H7 (cell line): Measurements from ENCODE around the gene MID1. TPM values are rescaled to one million over a fixed set of nuclear protein-coding genes. Genes with fewer than 3 reads are reported as not detected.

Experiments
- DNase-seq: peaks from one replicate; pipeline ENCODE4 v3.0.0; 2012
- H3K27me3 ChIP-seq: 2 replicates; pipeline ENCODE4 v1.6.0; 2011; ENCODE audit warnings: mild to moderate bottlenecking, low read length; ENCODE audit not compliant: control insufficient read depth, insufficient read depth
- H3K36me3 ChIP-seq: replicated peaks from 2 replicates; pipeline ENCODE4 v1.5.1; 2011; ENCODE audit warnings: low read length; ENCODE audit not compliant: control insufficient read depth, insufficient read depth
- H3K4me3 ChIP-seq: 2 replicates; pipeline ENCODE4 v1.5.1; 2011; ENCODE audit warnings: low read depth, mild to moderate bottlenecking, control low read depth, low read length, moderate library complexity; ENCODE audit not compliant: insufficient read depth
- total RNA-seq: library from RNA; depleted of rRNA; stranded (reverse); fragments of >200 nt; shearing (Covaris generic); gene quantifications from 2 replicates; pipeline ENCODE4 v1.2.3, GENCODE V29; 2014

The MID1 gene
- total RNA-seq, 1 experiment from 2014 or later: 55.1 TPM

DNA sequence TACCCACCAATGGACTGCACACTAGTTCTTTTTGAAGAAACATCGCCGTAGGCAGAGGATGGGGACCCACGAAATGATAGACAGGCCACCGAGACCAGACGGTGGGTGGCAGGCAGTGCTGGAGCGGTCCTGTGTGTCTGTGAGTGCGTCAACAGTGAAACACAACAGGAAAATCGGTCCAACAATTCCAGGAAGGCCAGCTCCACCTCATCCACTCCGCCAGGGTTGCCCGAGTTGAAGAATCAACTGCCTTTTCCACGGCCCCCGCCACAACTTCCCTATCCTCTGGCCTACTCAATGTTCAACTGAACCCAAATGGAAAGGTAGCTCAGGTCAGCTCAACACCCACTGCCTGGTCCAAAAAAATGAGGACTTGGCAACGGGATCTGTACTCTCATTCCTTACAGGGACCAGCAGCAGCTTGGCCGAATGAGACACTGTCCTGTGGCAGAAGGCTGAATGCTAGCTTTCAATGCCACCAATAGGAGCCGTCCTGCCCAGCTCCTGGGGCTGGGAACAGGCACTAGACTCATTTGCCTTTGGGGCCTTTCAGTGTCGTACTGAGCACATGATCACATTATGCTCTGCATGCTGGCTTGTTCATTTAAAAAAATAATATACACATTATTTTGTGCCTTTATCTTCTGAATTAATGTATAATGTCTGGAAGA, 43.5 kb downstream of the MID1 start:
- Histone ChIP-seq H3K27me3 (no peaks in the 10 kb centered on the region), H3K4me3 (no peak overlapping the region), H3K36me3 (no peaks in the 10 kb centered on the region)
- DNase-seq: no peak

DNA sequence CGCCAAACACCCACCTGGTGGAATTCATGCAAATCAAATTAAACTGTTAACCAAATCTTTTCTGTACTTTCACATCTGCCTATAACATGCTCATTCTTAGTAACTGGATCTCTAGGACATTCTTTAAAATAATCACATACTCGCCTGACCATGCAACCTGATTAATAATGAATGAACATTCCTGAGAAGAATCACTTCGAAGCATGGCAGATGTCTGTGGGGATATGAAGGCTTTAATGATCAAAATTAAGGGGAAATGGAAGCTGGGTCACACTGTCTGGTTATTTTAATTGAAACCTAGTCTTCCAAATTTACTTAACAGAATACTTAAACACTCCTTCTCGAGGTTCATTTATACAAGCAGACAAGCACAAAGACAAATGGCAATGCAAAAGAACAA, 44.2 kb downstream of the MID1 start:
- Histone ChIP-seq H3K4me3 (no peak overlapping the region), H3K36me3 (no peaks in the 10 kb centered on the region), H3K27me3 (no peaks in the 10 kb centered on the region)
- DNase-seq: no peak

DNA sequence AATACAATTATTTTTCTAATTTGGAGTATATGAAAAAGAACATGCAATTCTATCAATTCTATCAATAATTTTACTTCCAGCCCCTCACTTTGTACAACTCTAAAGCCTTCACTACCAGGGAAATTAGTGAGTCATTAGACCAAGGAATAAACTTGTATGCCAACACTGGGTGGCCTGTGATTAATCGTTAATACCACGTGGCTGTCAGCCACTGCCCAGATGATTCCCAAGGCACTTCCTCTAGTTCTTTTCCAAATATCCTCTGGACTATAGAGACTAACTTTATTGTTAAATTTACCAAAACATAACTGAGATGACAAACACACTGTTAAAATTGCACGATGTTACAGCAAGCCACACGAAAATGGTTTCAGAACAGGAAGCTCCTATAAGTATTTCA, 45.7 kb downstream of the MID1 start:
- Histone ChIP-seq H3K36me3 (no peaks in the 10 kb centered on the region), H3K4me3 (no peak overlapping the region), H3K27me3 (no peaks in the 10 kb centered on the region)
- DNase-seq: no peak

DNA sequence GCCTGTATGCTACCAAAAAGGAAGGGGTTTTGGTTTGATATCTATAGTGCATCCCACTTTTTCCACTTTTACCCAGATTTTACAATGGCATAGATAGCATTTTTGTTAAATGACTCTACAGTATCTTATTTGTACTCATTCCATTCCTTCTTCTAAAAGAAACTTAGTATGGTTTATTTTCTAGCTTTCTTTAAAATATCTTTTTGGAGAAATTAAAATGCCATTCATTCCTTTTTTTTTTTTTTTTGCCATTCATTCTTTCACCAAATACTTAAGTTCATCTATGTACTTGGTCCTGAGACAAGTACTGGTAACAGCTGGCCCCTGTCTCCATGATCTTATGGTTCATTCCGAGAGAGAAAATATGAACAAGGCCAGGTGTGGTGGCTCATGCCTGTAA, 49.1 kb downstream of the MID1 start:
- H3K4me3 ChIP-seq: no peak overlapping the region
- DNase-seq: no peak
- no peaks in the 10 kb centered on the region for H3K36me3 ChIP-seq
- no peaks in the 10 kb centered on the region for H3K27me3 ChIP-seq

DNA sequence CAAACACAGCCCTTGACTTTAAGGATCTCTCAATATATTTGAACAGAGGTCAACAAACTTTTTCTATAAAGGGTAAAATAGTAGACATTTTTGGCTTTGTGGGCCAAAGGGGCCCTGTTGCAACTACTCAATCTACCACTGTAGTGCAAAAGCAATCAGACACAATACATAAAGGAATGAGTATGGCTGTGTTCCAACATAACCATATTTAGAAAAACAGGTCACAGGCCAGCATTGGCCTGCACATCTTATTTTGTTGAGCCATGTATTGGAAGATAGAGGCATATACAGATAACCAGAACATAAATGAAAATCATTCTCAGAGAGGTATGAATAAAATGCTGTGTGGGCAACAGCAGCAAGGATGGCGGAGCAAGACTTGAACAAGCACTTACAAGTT, 49.8 kb downstream of the MID1 start:
- no peak for DNase-seq
- Histone ChIP-seq H3K4me3 (no peak overlapping the region), H3K27me3 (no peaks in the 10 kb centered on the region)

DNA sequence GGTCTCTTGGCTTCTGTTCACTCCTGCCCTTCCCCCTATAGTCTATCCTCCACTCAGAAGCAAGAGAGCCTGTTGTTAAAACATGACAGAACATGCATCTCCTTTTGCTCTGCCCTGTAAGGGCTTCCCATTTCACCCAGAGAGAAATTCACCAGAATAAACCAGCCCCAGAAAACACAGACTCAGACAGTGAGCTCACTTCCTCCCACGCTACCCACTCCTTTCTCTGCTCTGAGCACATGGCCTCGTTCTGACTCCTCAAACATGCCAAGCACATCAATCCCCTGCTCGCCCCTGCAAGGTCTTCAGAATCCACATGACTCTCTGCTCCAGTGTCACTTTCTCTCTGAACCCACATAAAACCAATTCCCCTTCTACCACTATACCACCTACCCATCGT, 50.4 kb downstream of the MID1 start:
- Histone ChIP-seq H3K4me3 (no peak overlapping the region), H3K36me3 (no peaks in the 10 kb centered on the region), H3K27me3 (no peaks in the 10 kb centered on the region)
- no peak for DNase-seq

More for the DNA sequence above, 49.8 kb downstream of the MID1 start:
- H3K36me3 ChIP-seq: no peaks in the 10 kb centered on the region

DNA sequence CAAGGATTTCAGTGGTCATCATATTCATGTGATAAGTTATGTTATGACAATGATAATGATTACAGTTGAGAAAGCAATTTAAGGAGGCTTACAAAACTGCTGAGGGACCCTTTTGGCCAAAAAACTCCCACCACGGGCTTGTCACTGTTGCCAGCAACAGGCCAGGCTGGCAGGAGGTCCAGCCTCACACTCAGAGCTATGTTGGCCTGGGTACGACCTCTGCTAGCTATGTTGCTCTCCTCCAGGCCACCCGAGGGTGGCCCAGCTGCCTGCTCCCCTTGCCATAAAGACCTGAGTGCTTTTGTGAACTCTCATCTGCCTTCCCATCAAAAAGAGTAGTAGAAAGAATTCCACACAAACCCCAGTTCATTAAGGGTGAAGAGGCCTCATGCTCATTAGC, 52.0 kb downstream of the MID1 start:
- no peaks in the 10 kb centered on the region for H3K36me3 ChIP-seq
- no peaks in the 10 kb centered on the region for H3K27me3 ChIP-seq
- H3K4me3 ChIP-seq: no peak overlapping the region
- no peak for DNase-seq

DNA sequence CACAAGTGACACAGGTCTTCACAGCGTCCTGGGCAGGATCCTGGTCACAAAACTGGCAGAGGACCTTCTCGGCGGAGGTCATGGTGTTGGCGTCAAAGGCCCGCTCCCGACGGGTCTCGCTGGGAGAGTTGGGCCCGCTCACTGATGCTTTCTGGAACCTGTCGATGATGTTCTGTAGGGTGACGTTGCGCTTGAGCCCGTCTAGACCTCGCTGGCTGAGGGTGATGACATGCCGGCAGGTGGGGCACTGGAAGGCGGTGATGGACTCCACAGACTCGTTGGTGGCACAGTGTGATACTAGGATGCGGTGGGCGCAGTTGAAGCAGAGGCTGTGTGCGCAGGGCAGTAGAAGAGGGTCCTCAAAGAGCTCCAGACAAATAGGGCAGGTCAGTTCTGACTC, 53.2 kb downstream of the MID1 start:
- DNase-seq: no peak
- H3K27me3 ChIP-seq: no peaks in the 10 kb centered on the region
- no peaks in the 10 kb centered on the region for H3K36me3 ChIP-seq
- H3K4me3 ChIP-seq: no peak overlapping the region

DNA sequence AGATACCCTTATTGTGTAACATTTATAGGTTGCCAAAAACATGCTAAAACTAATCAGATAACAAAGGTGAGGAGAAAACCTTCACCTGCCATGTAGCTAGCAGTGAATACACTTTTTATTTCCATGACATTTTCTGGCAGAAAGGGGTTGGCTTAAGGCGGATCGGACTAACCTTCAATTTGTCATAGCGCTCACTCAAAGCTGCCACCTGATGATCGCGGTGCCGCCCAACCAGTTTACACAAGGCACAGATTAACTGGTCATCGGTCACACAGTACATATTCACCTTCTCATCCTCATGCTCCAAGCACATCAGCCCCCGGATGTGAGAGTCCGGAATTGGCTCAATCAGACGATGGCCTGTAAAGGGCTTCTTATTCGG, 53.7 kb downstream of the MID1 start:
- Histone ChIP-seq H3K4me3 (no peak overlapping the region), H3K27me3 (no peaks in the 10 kb centered on the region), H3K36me3 (no peaks in the 10 kb centered on the region)
- DNase-seq: no peak

DNA sequence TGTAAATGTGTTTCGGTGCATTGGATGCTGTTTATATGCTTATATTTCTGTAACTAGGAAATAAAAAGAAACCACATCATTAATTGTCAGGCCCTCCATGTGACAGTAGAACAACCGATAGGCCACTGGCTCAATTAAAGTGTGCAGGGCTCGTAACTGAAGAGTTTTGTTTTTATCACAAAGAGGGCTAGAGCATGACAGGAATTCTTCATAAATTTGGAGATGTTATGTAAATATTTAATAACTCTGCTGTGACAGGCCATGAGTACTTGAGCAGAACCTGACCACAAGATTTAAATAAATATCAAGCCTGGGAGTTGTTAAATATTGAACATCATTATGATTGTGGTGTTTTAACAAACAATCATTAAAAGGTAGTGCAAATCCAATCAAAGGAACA, 55.9 kb downstream of the MID1 start:
- no peaks in the 10 kb centered on the region for H3K27me3 ChIP-seq
- H3K4me3 ChIP-seq: no peak overlapping the region
- no peak for DNase-seq
- H3K36me3 ChIP-seq: no peaks in the 10 kb centered on the region

DNA sequence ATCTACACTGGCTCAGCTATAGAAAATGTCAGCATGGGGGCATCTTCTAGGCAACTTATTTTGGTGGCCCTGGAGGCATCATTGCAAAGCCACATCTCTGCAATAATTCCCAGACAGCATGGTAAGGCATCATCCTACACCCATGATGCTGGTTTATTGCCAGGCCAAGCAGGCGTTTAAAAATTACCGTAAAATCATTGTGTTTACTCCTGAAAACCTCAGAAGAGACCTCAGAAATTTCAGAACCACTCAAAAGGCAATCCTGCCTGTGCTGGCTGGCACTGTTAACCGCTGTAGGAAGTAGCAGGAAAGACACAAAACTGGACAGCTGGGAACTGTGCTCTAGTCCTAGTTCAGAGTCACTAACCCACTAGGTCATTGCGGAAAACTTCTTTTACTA, 63.2 kb downstream of the MID1 start:
- H3K4me3 ChIP-seq: no peak overlapping the region
- no peak for DNase-seq
- no peaks in the 10 kb centered on the region for H3K27me3 ChIP-seq
- no peaks in the 10 kb centered on the region for H3K36me3 ChIP-seq

DNA sequence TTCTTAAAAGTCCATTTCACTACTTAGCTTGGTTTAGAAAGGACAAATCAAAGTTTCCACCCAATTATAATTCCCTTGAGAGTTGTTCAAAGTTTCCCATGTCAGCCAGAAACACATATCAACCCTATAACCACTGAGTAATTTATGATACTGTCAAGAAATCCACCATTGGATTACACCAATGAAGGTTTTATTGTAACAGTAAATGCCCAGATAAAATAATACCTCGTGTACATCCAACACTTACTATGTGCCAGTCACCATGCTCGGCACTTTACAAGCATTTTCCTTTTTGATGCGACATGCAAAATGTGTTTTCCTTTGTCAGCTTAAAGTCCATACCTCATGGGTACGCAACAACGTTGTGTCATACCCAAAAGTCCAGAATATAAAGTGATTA, 64.0 kb downstream of the MID1 start:
- Histone ChIP-seq H3K4me3 (no peak overlapping the region), H3K27me3 (no peaks in the 10 kb centered on the region), H3K36me3 (no peaks in the 10 kb centered on the region)
- DNase-seq: no peak

DNA sequence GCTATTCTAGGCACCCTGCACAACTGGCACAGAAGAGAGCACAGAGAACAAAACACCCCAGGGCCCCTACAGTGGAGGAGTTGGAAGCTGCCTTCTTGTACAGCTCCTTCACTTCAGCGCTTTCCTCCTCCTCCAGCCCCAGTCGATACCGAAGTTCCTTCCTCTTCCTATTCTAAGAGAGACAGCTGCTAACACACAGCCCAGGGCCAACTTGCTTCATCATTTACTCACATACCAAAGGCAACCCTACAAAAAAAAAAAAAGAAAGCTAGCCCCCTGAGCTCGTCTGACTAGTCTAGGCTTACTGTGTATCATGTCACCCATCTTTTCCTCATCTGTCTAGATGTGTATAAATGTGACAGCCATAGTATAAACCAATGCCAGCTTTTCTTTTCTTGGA, 64.5 kb downstream of the MID1 start:
- Histone ChIP-seq H3K36me3 (no peaks in the 10 kb centered on the region), H3K4me3 (no peak overlapping the region), H3K27me3 (no peaks in the 10 kb centered on the region)
- DNase-seq: no peak

DNA sequence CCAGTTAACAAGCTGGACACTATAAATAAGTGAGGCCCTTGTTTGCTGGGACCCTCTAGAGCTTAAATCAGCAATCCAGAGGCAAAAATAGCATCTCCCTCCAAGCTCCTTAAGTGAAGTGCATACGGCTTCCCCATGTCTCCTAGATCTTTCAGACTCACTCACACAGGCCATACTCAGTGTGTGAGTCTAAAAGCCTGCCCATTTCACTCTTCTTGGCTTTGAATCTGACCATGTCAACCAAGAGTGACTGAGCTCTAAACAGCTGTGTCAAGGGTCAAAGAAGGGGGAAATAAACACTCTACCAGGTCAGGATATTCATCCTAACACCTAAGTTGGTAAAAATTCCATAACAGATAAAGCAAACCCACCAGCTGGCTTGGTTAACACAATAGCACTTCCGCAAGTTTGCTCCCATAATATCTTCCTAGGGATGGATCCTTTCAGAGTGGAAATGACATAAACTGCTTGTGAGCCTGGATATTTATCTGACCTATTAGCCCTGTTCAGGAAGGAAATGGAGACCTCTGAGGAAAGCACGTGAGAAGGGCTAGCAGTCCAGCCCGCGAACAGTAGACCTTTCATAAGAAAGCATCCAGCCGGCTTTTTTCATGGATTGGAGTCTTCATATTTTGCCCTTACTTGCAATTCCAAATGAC, 65.6 kb downstream of the MID1 start:
- H3K27me3 ChIP-seq: no peaks in the 10 kb centered on the region
- DNase-seq: no peak
- H3K36me3 ChIP-seq: no peaks in the 10 kb centered on the region
- no peak overlapping the region for H3K4me3 ChIP-seq

DNA sequence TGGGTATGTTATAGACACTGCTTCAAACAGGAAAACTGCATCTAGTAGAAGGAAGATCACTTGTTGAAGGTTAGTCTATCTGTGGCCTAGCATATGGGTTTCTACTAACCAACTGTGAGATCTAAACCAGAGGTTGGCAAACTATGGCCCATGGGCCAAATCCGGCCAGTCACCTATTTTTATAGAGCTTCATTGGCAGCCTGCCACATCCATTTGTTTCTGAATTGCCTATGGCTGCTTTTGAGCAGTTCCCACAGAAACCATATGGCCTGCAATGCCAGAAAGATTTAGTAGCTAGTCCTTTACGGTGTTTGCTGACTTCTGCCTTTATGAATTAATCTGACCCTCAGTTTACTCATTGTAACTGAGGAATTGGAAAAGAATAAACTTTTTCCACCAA, 71.1 kb downstream of the MID1 start:
- Histone ChIP-seq H3K36me3 (no peaks in the 10 kb centered on the region), H3K4me3 (no peak overlapping the region), H3K27me3 (no peaks in the 10 kb centered on the region)
- DNase-seq: no peak

DNA sequence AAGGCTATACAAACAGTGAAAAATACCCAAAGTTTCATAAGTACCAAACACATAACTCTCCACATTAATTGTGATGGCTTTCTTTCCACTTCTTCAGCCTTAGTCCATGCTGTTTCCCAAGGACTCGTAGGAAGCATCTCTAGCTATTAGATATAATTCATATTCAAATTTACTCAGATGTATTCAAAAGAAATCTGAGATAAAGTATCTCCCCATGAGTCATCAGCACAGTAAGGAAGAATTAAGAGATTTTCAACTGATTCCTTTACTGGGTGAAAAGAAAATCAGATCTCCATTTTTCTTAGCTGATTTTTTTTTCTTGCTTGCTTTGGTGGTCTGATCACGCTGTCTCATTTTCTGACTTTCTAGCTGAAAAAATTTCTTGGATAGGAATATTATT, 71.7 kb downstream of the MID1 start:
- no peak for DNase-seq
- H3K27me3 ChIP-seq: no peaks in the 10 kb centered on the region
- no peaks in the 10 kb centered on the region for H3K36me3 ChIP-seq
- H3K4me3 ChIP-seq: no peak overlapping the region
